Activated CD8-positive, alpha-beta memory T cell treated with anti-CD3 and anti-CD28 coated beads, Interleukin-2, amount 50 U/mL, for 1 hour (primary cell): ENCODE results near the gene CDK2.

Source experiments
- DNase-seq: peaks from one replicate; pipeline ENCODE4 v3.0.0-alpha.2; 2020; ENCODE audit errors: extremely low read depth

CDK2 gene

DNA sequence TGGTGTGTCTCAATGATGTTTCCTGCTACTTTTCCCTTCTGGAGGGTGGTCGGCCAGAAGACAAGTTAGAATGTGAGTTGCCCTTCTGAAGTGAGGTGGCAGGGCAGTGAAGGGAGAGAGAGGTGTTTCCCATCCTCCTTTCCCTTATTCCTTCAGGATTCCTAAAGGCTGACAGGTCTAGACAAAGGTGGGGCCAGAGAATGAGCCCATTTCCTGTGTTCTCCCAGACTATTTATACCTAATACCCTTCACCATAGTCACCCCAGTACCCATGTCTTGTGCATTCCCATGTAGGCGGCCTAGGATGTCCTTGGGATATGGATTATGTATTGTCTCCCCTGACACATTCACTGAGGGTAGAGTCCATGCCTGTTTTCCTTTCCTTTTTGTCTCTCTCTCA is 28.6 kb upstream of the CDK2 start:
- DNase-seq = no peak

DNA sequence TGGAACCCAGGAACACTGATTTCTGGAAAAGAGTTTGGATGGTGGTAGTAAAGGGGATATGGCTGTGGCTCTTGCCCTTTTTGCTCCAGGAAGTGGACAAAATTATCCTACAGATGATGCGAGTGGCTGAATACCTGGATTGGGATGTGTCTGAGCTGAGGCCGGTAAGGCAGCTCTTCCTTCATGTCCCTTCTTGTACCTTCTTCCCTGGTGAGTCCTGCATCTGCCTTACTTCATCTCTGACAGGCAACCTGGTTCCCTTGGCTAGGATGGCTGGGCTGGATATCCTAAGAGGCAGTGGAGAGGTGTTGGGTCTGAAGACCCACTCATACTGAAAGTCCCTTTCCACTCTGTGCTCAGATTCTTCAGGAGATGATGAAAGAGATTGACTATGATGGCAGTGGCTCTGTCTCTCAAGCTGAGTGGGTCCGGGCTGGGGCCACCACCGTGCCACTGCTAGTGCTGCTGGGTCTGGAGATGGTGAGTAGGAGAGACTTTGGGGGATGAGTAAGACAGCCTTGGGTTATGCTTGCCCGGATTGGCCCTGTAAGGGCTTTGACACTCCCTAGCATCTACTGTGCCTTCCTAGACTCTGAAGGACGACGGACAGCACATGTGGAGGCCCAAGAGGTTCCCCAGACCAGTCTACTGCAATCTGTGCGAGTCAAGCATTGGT is 27.7 kb upstream of the CDK2 start:
- DNase-seq = no peak

- peak; percentile 64 for DNase-seq
Observed at GRCh38 chr12:55940065-55940732, 26.4 kb upstream of the CDK2 start.

DNA sequence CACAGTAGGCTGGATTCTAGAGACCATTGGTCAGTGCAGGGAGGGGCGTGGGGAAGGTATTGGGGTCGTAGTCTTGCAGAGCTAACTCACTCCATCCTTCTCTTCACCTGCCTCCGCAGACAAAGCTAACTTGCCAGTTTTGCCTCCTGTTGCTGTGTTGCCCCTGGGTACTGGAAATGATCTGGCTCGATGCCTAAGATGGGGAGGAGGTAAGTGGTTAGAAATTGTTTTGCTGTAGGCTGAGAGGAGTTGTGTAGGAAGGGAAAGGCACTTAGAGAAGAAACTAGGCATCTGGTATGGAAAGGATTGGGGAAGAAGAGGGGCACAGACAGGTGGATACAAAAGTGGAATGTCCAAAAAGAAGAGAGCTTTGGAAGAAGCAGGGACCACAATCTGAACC is 24.6 kb upstream of the CDK2 start:
- DNase-seq = no peak

DNA sequence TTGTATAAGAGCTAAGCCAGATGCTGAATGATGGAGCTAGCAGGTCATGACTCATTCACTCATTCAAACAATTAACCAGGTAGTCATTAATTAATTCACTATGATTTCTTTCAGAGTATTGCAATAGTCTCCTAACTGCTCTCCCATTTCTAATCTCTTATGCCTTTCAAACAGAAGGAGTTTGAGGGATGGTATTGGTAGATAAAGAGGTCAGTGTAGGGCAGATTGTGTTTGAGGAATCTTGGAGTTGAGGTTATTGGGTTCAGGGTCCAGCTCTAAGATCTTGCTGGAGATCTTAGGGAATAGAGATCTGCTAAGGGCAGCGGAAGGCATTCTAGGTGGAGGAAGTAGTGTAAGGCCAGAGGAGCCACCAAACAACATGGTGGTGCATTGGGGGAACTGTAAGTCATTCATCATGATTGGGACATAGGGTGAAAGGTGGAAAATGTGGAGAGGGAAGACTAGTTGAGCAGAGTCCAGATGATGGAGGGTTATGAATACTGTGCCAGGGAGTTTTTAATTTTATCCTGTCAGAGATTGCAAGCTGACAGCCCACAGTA is 24.0 kb upstream of the CDK2 start:
- no peak for DNase-seq

DNA sequence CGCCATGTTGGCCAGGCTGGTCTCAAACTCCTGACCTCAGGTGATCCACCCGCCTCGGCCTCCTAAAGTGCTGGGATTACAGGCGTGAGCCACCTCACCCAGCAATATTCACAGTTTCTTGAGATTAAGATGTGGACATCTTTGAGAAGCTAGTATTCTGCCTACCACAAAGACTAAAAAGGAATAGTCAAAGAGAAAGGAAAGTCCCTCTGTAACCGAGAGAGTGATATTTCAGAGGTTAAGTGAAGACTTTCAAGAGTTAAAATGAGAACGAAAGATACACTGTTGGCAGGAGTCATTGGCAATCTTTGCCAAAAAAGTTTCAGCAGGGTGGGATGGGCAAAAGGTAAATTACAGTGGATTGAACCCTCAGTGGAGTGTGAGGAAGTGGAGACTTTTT is 20.1 kb upstream of the CDK2 start:
- no peak for DNase-seq

- DNase-seq = no peak
Observed at GRCh38 chr12:55955344-55955743, 11.3 kb upstream of the CDK2 start.

DNA sequence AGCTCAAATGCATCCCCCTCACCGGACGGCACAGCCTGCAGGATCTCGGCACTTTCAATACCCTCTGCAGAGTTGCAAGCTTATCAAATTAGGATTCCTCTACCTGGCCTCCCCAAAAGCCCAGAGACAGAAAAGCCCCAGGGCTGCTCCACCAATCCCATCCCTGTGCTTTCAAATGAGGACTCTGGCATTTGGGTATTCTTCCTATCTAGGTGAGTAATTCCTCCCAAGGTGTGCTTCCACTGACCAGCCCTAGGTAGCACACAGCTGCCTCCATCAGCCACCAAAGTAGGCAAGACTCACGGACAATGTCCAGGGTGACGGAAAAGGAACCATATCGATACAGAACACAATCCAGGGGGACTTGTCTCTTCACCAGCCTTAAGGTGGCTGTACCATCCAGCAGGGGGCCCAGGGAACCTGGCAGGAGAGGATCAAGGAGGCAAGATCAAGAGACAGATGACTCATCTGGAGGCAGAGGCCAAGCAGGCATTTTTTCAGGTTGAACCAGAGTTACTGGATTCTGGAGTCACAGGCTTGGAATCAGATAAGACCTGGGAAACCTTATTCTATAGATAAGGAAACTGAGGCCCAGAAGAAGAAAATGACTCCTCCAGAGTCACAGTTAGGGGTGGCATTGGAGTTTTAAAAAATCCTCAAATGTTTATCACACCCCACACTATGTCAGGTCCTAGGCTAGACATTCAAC is 10.7 kb upstream of the CDK2 start:
- DNase-seq = no peak

DNA sequence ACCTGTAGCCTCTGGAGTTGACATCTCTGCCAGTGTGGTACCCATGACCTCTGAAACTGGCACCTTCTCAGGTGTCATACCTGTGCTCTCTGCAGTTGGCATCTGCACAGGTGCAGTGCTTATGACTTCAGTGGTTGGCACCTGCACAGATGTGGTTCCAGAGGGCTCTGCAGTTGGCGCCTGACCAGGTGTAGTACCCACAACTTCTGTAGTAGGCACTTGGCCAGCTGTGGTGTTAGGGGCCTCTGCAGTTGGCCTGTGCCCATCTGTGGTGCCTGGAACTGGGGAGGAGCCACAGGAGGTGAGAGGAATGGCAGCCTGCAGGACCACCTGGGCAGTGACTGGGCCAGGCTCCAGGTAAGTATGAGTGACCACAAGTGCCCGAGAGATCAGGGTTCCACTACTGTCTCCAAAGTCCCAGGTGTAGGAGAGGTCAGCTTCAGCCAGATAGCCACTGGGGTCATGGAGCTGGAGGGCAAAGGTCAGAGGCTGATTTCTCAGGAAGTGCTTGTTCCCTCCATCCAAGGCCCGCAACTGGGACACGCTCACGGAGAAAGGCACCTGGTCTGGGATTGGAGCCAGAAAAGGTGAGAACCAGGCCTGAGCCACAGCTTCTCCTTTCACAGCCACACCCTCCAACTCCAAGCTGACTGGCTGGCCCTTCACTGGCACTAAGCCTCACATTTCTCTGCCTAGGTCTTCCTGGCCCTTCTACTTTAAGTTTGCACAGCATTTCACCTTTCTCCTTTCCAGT is 9.3 kb upstream of the CDK2 start:
- DNase-seq = no peak

GRCh38 chr12:55963760-55964159 is 2.9 kb upstream of the CDK2 start:
- DNase-seq = no peak

DNA sequence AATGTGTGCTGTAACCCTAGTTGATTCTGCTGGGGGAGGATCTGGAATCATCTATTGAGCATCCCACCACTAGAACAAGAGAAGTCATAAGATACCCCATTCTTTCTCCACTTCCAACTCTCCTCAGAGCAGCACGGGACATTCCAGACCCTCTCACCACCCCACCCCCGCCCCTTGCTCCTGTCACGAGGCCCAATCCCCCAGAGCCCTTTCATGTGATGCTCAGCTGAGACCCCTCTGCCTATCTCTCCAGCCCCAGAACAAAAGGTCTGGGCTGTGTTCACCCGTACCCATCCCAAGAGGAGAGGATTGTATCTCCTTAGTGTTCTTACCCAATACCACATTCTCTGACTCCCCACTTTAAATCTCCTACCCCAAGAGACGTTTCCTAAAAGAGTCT is 1.4 kb upstream of the CDK2 start:
- DNase-seq = no peak

DNA sequence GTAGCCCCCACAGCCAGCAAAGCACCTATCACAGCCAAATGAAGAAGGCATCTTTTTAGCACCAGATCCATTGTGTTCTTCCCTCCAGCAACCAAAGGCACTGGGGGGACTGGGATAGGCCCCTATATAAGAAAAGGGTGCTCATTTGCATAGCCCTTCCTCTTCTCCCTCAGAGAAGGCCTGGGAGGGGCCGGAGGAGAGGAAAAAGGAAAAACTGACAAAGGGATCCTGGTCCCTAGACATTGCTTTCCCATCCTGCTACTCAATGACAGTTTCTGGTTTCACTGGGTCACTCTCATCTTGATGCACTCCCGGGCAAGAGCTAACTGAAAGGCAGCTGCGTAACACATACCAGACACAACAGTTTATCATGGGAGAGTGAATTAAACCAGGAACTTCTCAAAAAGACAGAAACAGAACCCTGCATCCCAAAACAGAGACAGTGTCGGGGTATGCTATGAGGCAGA is 656 bp upstream of the CDK2 start, which contains the start of gene PMEL:
PMEL (minus strand) TSS at position 102 of the 467 bp plus-strand sequence; CDS start at position 71, 31 bp downstream.
- no peak for DNase-seq

- DNase-seq = no peak
Observed at GRCh38 chr12:55969356-55969755, 2.7 kb downstream of the CDK2 start.

DNA sequence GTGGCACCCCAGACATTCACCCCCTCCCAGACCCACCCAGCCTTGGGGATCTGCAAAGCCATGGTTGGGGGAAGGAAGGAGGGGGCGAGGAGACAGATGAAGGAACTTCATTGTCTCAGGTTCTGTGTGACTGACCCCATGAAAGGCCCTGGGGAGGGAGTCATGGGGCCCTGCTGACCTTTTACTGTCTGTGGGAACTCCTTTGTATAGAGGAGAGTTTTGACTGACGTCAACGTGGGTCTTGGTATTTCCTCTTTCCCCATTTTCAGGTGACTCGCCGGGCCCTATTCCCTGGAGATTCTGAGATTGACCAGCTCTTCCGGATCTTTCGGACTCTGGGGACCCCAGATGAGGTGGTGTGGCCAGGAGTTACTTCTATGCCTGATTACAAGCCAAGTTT is 4.1 kb downstream of the CDK2 start:
- DNase-seq = no peak

DNA sequence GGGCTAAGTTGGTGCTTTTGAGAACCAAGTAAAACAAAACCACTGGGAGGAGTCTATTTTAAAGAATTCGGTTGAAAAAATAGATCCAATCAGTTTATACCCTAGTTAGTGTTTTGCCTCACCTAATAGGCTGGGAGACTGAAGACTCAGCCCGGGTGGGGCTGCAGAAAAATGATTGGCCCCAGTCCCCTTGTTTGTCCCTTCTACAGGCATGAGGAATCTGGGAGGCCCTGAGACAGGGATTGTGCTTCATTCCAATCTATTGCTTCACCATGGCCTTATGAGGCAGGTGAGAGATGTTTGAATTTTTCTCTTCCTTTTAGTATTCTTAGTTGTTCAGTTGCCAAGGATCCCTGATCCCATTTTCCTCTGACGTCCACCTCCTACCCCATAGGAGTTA is 5.4 kb downstream of the CDK2 start:
- no peak for DNase-seq

GRCh38 chr12:55972456-55972855 is 5.8 kb downstream of the CDK2 start:
- DNase-seq = no peak

DNA sequence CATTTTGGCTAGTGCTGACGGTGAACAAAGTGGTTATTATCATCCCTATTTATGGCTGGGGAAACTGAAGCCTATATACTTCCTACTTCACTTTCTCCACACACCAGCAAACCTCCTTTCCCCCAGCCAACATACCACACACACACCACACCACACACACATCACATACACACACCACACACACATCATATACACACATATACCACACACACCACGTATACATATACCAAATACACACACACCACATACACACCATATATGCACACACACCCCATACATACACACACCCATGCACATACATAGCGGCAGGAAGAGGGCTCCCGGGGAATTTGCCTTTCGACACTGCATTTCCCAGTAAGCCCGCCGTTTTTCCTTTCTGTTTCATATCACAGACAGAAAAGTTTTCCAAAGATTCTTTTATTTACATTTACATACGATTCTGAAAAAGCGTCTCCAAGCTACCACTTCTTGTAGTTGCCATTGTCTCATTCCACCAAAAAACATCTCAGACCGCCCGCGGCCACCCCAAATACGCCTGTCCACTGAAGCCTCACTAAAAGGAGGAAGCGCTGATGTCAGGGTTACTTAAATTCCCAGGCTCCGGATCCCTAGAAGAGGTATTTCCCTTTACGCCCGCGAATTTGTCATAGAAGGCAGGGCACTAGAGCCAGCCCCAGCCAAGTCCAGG is 6.4 kb downstream of the CDK2 start:
- DNase-seq = no peak

DNA sequence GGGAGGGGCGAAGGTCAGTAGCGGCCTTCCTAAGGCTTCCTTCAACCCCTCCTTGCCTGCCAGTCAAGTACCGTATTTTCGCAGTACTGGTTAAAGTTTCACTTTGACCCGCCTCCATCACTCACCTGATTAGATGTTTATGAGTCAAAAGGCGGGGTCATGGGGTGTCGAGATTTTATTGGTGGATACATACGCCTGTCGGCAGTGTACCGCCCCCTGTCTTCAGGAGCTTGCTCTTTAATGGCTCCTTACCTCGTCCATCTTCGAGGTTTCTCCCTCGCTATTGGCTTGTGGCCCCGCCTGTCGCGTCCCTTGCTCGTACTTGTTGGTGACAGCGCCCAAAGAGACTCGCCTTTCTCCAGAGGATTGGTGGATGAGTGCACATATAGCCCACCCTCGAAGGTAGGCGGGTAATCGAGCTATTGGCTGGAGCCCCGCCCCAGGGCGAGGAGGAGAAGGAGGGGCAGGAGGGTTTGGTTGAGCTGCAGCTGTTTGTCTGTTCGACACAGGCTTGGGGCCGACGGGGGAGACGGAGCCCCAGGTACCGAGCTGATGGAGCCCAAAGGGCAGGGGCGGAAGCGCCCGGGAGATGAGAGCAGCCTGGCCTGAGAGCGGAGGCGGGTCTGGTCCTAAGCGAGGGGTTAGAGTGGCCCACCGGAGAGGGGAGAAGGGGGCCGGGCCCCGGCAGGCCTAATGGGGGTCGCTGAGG is 7.1 kb downstream of the CDK2 start, which contains the start of gene RAB5B:
RAB5B (plus strand) TSS at position 480 of the 709 bp plus-strand sequence. CDS start 12,883 bp downstream, outside the sequence.
- peak; percentile 99 for DNase-seq

GRCh38 chr12:55974308-55974730 is 7.7 kb downstream of the CDK2 start:
- no peak for DNase-seq

DNA sequence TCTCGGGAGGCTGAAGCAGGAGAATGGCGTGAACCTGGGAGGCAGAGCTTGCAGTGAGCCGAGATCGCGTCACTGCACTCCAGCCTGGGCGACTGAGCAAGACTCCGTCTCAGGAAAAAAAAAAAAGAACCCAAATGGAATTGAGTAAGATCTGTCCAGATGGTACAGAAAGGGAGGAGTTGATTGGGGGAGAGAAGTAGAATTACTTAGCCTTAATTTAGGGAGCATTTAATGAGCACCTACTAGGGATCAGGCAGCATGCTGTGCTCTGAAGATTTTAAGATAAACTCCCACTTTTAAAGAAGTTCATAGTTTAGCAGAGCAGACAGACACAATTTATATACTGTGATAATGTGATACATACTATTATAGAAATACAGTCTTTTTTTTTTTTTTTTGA is 11.8 kb downstream of the CDK2 start:
- DNase-seq = no peak
